Vagina (tissue), 2 donors: Measurements from ENCODE around the gene UCHL3.
A peak's percentile ranks its signal among the peaks of the same experiment; 100 is the strongest.

Experiments
- POLR2A ChIP-seq, 2 donors: fragments of 450-650 bp; IDR thresholded peaks; one replicate each; pipeline ENCODE4 v1.6.1; 2017; ENCODE audit warnings: antibody characterized with exemption in 2 of 2, mild to moderate bottlenecking in 2 of 2, moderate library complexity in 2 of 2
- TF ChIP-seq, protein P1 (sequence below), 3 experiments: fragments of 450-650 bp in 2 of 3; fragments of 200-600 bp in 1 of 3; sonication (generic) in 1 of 3; IDR thresholded peaks; one replicate each; pipeline ENCODE4 v1.5.1; 2017 to 2019; ENCODE audit warnings: antibody characterized with exemption in 3 of 3, mild to moderate bottlenecking in 2 of 3, moderate library complexity in 2 of 3

DNA sequence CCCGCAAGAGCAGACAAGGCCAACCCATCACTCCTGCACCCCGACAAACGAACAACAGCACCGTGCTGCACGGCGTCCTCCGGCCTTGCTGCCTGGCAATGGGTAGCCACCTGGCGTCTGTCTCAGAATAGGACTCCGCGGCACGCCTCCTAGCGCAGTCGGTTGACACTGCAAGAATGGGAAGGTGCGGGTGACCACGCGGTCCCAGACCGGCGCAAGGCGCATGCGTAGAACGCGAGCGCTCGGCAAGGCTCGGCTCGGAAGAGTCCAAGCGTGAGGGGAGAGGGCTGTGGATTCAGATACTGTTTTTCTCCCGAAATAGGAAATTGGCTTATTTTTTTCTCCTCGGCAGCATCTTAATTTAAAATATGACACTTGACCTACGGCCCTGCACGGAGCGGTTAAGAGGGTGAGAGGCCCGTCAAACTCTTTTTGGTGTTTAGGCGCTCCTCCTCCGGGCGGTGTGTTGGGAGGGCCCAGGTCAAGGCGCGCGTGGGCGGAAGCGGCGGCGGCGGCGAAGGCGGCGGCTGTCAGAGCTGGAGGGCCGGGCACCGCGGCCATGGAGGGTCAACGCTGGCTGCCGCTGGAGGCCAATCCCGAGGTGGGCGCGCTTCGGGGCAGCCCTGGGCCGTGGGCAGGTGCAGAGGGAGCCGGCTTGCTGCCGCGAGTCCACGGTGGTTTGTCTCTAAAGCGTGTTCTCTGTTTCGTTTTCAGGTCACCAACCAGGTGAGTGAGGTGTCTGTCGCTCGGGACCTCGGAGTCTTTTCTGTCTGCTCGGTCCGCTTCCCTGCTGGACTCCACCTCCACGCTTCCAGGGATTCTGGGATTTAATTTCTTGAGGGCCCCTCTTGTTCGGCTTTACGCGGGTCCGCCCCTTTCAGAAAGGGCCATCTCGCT, at the start of gene UCHL3:
- TF ChIP-seq, protein P1, sequence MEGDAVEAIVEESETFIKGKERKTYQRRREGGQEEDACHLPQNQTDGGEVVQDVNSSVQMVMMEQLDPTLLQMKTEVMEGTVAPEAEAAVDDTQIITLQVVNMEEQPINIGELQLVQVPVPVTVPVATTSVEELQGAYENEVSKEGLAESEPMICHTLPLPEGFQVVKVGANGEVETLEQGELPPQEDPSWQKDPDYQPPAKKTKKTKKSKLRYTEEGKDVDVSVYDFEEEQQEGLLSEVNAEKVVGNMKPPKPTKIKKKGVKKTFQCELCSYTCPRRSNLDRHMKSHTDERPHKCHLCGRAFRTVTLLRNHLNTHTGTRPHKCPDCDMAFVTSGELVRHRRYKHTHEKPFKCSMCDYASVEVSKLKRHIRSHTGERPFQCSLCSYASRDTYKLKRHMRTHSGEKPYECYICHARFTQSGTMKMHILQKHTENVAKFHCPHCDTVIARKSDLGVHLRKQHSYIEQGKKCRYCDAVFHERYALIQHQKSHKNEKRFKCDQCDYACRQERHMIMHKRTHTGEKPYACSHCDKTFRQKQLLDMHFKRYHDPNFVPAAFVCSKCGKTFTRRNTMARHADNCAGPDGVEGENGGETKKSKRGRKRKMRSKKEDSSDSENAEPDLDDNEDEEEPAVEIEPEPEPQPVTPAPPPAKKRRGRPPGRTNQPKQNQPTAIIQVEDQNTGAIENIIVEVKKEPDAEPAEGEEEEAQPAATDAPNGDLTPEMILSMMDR (IDR thresholded peaks at IDR 0.05), result peak; percentile 49 to 90 (median 55)
- peak in 1 of 2 donors; percentile 28 for TF ChIP-seq POLR2A (IDR thresholded peaks at IDR 0.05)
